GM19351 (cell line): Measurements from ENCODE around the gene HIPK2.
A peak's percentile ranks its signal among the peaks of the same experiment; 100 is the strongest.

Source experiments
- ATAC-seq: cut with Tn5 transposase; IDR thresholded peaks from one replicate; pipeline ENCODE4 v1.9.1; 2021; ENCODE audit warnings: mild to moderate bottlenecking, moderate library complexity; ENCODE audit not compliant: unreplicated experiment

Gene HIPK2

DNA sequence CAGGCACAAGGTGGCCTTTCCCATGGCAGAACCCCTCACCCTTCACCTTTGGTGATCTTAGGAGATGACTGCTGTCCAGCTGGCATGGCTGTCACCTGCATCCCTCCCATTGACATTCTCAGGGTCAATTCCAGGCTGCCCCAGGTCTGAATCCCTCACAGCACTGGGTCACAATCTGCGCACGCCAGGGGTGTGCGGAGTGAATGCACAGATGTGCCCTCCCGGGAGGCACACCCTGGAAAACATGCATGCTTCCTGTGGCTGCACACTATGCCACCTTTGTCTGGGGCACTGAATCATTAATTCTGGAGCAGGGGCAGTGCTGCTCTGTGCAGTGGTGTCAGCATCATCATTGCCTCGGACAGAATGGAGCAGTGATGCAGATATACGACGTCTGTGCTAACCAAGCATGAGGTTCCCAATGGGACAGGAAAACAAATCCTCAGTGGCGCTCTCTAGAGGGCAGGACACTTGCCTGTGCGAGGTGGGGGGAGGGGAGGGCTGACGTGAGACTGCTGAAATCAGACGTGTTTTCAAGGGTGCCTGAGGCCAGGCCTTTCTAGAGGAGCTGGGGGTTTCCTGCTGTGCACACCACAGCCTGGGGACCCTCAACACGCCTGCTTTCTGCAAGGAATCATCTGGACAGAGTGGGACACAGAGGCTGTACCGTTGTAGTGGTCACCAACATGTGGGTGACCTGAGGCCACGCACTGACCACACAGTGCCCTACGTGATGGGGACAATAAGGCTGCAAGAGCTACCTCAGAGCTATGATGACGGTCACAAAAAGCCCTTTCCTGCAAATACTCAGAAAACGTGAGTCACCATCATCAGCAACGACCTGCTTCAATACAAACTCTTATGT is 77.9 kb downstream of the HIPK2 start:
- no peak for ATAC-seq

DNA sequence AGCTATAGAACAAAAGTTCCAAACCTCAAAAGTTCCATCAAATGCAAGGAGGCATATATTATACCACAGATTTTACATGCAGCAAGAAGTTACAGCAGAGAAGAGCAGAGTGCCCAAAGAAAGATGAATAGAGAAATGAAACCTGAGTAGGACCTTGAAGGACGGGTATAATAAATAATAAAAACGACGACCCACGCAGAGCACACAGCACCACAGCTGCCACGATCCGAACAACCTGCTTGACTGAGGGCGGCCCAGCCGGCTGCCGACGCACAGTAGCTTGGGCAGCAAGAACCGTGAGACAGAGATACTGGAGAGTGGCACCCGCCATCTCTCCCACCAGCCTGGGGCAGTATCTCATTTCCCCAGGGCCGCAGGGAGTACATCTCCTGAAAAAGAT is 79.0 kb downstream of the HIPK2 start:
- ATAC-seq = no peak

DNA sequence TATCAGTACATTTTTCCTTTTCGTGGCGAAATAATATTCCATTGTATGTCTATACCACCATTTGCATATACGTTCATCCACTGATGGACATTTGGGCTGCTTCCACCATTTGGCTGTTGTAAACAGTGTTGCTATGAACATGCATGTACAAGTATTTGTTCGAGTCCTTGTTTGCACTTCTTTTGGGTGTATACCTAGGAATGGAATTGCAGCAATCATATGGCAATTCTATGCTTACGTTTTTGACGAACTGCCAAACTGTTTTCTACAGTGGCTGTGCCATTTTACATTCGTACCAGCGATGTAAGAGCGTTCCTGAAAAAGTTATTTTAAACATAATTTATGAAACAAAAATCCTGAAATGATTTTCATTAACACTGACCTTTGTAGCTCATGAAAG is 79.5 kb downstream of the HIPK2 start:
- no peak for ATAC-seq

DNA sequence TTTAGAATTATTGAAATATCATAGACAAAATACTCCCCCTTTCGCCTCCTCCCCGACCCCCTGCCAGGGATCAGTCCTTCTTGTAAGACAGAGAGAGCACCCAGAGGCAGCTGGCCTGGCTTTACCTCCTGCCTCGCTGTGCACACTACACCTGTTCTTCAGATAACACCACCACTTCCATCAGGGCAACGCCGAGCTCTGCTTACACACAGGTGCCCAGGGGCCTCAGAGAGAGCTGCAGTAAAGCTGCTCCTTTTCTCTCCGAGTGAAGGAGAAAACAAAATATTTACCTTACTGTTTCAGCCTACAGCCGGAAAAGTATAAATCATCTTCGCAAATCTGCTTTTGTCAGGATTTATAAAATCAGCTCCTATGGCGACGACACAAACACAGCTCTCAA is 80.7 kb downstream of the HIPK2 start:
- no peak for ATAC-seq

DNA sequence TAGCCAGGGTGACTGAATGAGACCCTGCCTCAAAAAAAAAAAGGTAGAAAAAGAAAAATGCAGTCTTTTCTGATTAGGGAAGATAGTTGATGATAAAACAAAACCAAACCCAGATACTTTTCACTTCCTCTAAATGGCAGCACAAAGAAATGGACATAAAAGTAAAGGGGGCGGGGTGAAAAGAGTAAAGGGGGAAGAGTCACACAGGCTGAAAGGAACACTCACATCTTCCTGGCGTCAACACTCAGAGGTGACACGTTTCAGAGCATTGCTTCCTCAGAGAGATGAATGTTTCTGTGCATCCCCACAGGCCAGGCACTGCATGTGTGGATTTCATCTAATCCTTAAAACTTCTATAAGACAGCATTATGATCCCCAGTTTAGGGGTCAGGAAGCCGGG is 81.2 kb downstream of the HIPK2 start:
- peak; percentile 70 for ATAC-seq

DNA sequence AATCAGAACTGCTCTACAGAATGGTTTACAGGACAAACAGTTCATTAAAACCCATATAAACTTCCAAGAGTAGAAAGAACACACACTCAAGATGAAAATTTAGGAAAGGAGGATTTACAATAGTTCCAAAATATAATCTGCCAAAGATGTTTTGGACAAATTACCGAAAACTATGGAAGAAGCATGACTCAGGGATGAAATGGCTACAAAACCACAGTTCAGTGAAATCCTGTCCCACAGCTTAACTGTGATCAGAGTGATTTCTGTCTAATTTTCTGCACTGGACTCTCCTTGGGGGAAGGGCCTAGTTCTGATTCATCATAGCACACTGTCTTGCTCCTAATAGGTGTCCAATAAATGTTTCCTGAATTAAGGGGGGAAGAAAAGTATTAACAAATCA is 82.2 kb downstream of the HIPK2 start:
- ATAC-seq = no peak

DNA sequence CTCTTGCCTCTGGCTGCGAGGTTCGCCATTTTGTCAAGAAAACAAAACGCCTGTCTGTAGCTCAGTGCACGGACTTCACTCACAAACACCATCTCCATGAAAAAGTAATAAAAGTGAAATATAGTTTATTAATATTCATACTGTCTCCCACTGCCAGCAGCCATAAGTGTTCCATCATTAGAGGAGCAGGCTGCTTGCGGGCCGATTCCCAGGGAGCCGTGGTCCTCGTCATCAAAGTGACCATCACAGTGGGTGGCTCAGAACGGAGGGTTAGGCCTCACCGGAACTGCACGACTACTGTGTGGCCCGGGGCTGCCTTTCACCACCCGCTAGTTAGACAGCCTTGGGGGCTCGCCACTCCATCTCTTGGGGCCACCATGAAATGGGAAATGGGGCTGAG is 82.7 kb downstream of the HIPK2 start:
- no peak for ATAC-seq

DNA sequence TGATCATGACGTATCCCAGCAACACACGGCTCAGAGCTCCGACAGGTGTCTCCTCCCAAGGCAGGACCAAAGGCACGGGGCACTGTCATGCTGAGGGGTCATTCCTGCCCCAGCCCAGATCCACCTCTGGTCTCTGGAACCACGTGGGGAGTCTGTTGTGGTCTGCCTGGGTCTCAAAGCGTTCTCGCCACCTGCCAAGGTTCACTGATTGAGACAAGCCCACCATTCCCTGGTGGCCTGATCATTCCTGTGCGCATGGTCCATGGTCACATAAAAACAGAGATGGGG is 83.5 kb downstream of the HIPK2 start:
- ATAC-seq = no peak

DNA sequence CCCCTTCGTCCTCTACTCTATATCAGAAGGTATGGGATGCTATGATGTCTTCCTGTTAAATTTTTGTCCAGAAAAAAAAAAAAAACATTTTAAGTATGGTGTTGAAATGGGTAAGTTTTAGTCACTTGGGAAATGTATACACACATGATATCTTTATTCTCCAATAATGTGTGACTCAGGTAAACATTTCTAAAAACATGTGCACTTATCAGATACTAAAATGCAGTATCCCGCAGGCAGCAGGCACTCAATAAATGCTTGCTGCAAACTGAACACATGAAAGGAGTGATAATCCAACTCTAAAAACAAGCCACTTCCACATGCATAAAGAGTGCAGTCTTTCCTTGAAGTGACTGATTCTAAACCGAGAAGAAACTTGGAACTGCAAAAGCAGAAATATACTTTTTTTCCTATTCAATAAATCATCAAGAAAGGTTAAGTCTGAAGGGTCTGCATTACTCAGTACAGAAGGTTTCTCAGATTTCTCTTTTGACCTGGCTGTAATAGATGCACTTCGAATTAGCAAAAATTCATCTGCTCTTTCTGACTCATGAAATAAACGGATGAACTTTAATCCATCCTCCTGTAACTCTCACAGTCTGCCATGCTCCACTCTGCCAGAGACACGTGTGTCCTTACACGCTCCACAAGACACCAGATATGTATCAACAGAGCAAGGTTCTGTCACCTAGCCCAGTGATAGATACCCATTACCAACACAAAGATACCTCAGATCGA is 84.0 kb downstream of the HIPK2 start:
- no peak for ATAC-seq

DNA sequence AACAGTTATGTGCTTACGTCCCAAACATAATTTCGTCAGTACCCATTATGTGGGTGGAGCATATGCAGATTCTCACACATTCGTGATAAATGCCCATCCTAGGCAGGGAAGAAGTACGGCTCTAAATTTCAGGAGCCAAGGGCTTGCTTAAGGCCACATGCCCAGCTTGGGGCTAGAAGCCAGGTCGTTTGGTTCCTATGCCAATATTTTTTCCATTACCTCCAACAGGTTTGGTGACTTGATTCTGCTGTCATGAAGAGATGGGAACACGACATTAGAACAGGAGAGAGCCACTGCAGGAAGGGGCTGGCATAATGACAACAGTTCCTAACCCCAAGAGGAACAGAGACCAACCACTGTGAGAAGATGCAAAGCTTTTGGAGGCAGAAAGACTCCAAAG is 85.1 kb downstream of the HIPK2 start:
- ATAC-seq = no peak

DNA sequence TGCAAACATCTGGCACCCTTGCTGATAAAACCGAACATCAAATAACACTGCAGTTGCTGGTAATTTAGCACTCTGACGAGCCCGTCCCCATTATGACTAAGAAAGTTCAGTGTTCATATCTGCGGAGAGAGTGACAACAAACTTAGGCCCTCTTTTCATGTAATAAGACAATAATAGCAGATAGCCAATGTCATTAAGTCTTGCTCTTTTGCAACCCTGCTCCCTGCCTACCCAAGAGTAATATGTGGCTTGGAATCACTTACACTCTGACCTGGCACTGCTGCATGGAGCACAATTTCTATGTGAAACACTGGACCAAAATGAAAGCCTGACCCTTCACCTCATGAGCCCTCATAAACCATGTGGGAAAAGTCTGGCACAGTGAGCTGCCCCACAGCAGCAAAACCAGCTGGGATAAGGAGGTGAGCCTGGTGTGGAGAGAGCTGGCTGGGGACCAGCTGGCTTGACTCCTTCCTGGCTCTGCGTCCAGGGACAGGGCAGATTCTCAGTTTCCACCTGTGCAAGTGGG is 86.5 kb downstream of the HIPK2 start:
- no peak for ATAC-seq

DNA sequence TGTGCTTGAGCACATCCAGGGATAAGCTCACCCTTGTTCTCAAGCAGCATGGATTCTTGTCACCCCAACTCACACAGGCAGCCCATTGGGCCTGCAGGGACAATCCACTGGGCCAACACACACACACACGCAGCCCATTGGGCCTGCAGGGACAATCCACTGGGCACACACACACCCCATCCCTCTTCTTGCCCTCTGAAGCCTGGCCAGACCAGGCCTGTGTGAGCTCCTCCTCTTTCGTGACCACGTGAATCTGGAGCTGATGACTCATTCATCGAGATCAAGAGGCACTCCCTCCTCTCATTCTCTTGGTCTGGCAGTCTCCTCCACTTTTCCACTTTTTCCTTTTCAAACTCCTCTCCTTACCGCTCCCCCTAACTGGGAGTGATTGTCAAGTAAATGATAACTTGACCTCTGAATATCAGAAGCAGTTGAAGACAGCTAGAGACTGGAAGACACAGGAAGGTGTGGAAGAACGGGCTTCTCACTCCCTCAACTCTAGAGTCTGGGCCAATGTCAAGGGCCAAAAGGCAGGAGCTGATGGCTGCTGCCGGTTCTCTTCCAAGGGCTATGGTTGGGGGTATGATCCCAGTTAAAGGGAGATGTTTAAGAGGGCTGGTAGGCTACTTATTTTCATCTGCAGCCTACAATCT is 89.7 kb downstream of the HIPK2 start:
- ATAC-seq = no peak

DNA sequence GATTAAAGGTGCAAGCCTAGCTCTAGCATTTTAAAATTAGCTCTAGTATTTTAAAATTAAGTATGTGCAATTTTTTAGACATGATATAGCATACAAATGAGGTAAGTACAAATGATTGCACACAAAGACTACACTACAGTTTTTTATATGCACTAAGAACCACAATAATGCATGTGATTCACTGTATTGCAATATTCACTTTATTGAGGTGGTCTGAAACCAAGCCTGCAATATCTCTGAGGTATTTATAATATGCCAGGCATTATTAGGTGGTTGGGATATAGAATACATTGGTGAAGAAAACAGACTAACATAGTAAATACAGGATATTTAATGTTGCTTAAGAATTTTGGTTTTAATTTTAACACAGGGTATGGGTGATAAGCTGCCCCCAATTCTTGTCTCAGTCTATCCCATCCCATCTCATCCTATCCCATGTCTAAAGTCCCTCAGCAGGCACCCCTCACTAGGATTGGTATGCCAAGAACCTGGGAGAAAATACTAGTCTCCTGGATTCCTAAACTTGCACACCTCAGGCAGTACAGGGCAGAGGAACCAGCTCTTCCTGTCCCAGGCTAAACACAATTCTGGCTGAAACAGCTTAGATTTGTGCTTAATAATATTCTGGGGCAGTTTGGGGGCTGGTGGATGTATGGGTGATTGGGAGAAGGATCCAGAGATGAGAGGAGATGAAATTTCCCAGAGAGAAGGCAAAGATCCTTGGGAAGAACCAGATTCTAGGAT is 90.4 kb downstream of the HIPK2 start:
- ATAC-seq = no peak

DNA sequence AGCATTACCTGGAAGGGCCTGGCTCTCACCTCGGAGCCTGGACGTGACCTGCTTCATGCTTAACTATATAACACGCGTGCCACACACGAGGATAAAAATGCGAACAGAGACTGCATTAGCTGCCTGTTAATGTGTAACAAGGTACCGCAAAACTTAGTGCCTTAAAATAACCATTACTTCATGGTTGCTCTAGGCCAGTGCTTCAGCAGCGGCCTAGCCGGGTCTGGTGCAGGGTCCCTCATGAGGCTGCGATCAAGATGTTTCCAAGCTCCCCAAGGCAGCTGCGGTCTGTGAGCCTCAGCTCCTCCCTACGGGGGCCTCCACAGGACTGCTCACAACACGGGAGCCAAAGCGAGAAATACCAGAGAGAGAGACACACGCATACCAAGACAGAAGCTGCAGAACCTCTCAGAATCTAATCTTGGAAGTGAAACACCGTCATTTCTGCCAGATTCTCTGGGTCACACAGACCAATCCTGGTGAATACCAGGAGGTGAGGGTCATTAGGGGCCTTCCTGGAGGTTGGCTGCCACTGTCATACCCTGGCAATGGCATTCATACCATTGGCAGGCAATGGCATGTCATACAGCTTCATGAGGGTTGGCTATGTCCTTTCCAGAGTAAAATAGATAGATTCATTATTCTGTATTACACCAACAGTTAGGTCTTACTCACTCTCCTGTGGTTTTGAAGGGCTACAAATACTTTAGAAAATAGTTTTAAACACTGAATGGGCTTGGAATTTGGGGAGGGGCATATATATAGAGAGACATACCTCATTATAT is 94.5 kb downstream of the HIPK2 start:
- peak; percentile 69 for ATAC-seq

DNA sequence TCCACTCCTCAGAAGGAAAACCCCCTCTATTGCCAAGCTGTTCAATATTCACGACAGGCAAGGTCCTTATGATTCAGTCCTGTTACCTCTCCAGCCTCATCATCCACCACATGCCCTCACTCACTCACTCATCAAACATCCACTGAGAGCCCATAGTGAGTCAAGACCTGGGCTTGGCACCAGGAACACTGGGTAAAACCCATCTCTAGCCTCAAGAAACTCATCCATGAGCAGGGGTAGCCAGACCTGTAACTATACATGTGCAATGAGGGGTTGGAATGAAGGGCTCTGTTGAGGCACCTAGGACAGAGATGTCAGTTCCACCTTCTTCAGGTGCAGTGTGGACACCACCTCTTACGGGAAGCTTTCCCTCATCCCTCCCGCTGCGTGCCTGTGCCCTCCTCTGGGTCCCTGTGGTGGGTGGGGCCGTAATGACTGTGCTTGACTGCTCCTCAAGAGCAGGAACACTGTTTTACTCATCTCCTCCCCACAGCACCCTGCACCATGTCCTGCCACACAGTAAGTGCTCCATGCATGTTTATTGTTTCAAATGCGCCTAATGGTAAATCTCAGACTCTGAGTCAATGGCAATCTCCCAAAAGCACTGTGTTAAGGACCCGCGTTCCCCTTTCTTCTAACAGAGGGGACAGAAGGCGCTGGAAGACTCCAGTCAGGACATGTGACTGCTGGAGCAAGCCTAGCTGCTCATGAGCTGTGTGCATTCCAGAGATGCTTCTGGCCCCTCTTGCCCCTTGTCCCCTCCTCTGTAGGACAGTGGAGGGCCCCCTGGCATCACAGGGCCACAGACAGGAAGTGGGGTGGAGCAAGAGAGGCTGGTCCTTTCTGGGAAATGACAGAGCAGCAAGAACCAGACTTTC is 95.4 kb downstream of the HIPK2 start:
- ATAC-seq = peak; percentile 38

DNA sequence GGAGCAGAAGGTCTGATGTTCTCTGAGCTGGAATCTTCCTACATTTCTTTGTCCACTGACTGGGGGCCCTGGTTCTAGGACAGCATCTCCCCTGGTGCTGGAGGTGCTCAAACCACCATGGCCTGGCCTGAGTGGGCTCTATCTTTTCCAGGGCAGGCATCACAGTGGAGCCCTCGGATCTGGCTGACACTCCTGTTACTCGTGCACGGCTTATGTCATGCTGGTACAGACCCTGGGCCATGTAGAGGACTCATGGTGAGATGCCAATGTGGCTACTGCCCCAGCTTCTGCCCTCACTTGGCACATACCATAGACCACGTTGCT is 96.0 kb downstream of the HIPK2 start:
- no peak for ATAC-seq

DNA sequence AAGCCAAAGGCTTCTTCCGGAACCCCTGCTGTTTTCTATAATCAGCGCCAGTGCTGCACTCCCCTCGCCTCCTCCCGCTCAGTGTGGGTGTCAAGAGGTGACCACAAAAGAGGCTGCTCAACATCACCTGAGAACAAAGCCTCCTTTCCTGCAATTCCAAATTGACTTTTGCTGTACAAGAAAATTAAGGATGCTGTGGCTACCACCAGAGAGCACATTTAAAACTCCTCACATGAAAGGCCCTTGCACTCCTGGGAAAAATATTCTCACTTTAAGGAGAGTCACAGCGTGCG is 96.4 kb downstream of the HIPK2 start:
- ATAC-seq = no peak

DNA sequence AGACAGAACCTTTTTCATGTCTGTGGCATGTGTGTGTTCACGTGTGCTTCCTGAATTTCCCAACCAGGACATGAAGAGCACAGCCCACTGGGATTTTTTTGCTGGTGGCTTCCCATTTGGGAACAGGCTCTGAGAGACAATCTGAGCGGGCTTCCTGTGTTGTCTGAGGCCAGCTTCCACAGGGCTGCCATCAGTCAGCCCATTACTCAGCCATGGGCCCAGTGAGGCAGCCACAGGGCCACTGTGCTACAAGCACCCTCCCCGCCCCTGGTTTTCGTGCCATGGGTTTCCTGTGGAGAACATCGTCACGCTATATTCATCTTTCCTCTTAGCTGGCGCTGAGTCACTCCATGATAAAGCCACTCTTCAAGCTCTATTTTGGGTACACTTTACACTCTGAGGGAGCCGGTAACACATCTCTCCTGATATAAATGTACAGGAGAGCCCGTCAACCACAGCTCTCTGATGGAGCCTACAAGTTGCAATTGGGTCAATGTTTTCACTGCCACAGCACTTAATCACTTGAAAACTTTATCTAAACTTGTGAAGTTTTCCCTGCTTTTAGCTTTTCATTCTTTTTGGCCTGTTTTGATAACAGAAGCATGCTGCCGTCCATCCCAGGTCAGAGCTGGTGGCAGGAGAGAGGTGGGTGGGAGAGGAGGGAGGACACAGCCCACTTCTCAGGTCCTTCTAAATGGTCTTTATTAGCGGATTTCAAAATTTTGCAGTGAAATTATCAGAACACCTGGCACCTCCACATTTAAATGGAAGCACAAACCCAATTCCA is 96.9 kb downstream of the HIPK2 start:
- ATAC-seq = peak; percentile 26
